Measurements from ENCODE around the gene NPAS3. TPM values are rescaled to one million over a fixed set of nuclear protein-coding genes. Genes with fewer than 3 reads are reported as not detected.

Gene NPAS3
- total RNA-seq, 4 donors from 2014 or later, result 1.5 to 12.3 (median 3.4) TPM

DNA sequence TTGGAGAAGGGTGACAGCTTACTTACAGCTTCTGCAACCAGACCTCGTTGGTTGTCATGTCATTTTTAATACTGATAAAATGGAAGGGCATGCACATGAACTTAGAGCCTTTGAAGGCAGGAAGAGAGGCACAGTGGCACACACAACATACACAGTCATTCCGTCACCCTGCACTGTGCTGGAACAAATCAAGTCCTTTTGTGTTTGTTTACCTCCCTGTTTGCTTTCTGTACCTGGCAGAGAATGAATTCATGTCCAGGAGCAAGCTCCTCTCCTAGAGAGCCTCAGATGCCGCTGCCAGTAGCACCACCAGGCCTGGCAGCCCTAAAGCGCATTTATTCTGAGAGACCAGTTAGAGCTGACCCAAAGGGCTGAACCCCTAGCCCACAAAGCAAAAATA is 551.9 kb downstream of the NPAS3 start:
- no peak for TF ChIP-seq EP300 (IDR thresholded peaks at IDR 0.05)
- TF ChIP-seq, protein P1, sequence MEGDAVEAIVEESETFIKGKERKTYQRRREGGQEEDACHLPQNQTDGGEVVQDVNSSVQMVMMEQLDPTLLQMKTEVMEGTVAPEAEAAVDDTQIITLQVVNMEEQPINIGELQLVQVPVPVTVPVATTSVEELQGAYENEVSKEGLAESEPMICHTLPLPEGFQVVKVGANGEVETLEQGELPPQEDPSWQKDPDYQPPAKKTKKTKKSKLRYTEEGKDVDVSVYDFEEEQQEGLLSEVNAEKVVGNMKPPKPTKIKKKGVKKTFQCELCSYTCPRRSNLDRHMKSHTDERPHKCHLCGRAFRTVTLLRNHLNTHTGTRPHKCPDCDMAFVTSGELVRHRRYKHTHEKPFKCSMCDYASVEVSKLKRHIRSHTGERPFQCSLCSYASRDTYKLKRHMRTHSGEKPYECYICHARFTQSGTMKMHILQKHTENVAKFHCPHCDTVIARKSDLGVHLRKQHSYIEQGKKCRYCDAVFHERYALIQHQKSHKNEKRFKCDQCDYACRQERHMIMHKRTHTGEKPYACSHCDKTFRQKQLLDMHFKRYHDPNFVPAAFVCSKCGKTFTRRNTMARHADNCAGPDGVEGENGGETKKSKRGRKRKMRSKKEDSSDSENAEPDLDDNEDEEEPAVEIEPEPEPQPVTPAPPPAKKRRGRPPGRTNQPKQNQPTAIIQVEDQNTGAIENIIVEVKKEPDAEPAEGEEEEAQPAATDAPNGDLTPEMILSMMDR (IDR thresholded peaks at IDR 0.05), result no peak
- no peak for TF ChIP-seq POLR2A (IDR thresholded peaks at IDR 0.05)
- Histone ChIP-seq H3K27ac (no peak overlapping the region), H3K9me3 (peaks cover 0 to 13% (median 0%) of the 10 kb centered on the region in 4 donors), H3K36me3 (no peaks in the 10 kb centered on the region), H3K4me3 (no peak overlapping the region), H3K4me1 (no peaks in the 10 kb centered on the region), H3K27me3 (no peaks in the 10 kb centered on the region)
- no peak for DNase-seq (ENCODE audit: low spot score in 2 of 2)
- 86 to 95% methylated on average over 4 of the region's 4 CpGs for WGBS, 2 donors

DNA sequence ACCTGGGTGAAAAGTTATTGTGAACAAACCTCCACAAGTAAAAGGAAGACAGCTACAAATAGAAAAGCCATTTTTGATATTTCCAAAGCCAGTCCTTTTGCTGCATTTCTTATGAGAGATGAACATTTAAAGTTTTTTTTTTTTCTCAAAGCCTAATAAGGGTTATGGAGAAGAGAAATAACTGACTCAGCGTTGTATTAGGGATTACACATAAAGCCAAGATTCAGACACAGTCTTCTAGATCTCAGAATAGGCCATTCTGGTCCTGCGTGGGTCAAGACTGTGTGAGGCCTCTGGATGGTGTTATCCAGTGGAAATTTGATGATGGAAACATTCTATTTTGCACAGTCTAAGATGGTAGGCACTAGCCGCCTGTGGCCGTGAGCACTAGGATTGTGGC is 552.4 kb downstream of the NPAS3 start:
- no peaks in the 10 kb centered on the region for H3K4me1 ChIP-seq
- WGBS, 2 donors, result 89% methylated on average over 4 of the region's 4 CpGs
- H3K9me3 ChIP-seq, result peaks cover 0 to 13% (median 0%) of the 10 kb centered on the region in 4 donors
- H3K4me3 ChIP-seq, result no peak overlapping the region
- DNase-seq (ENCODE audit: low spot score in 2 of 2), result no peak
- H3K36me3 ChIP-seq, result no peaks in the 10 kb centered on the region
- no peak overlapping the region for H3K27ac ChIP-seq
- no peaks in the 10 kb centered on the region for H3K27me3 ChIP-seq
- TF ChIP-seq POLR2A (IDR thresholded peaks at IDR 0.05), result no peak

DNA sequence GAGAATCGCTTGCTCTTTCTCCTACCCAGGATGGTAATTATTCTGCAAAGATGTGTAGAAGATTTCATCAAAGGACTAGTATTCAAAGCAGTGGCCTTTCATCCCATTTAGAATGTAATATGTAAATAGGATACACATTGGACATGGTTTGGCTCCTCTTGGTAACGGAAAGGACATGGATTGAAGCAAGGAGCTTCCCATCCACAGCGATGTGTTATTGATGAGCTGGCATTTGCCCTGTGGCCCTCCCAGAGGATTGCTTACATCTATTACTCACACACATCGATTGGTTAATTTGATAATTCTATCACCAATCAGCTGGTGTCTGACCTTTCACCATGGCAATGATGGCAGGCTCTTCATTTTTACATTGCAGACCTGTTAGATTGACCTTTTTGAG is 553.8 kb downstream of the NPAS3 start:
- TF ChIP-seq, protein P1 (IDR thresholded peaks at IDR 0.05), result no peak
- Histone ChIP-seq H3K4me3 (no peak overlapping the region), H3K36me3 (no peaks in the 10 kb centered on the region), H3K27ac (no peak overlapping the region), H3K27me3 (no peaks in the 10 kb centered on the region), H3K9me3 (peaks cover 0 to 17% (median 0%) of the 10 kb centered on the region in 4 donors), H3K4me1 (no peaks in the 10 kb centered on the region)
- WGBS, 2 donors, result 85 to 92% methylated on average over 4 of the region's 4 CpGs
- no peak for DNase-seq (ENCODE audit: low spot score in 2 of 2)

DNA sequence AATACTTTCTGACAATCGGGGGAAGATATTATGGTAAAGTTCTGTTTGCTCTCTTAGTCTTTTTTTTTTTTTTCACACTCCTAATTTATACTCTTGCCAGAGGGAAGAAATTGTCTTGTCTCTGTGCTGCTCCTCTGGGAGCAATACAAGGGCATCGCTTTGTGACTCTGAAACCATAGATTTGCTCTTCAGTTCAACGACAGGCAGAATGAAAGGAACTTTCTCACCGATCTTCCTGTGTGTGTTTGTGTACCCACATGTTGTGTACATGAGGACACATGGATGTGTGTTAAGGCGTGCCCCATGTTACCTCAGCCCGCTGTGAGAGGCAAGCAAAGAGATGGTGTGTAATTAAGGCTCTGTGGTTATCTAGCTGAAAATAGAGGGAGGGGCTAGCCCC is 554.6 kb downstream of the NPAS3 start:
- H3K4me3 ChIP-seq, result no peak overlapping the region
- TF ChIP-seq EP300 (IDR thresholded peaks at IDR 0.05), result no peak
- TF ChIP-seq, protein P1 (IDR thresholded peaks at IDR 0.05), result no peak
- no peak for TF ChIP-seq POLR2A (IDR thresholded peaks at IDR 0.05)
- peaks cover 0 to 18% (median 0%) of the 10 kb centered on the region in 4 donors for H3K9me3 ChIP-seq
- no peaks in the 10 kb centered on the region for H3K36me3 ChIP-seq
- no peak overlapping the region for H3K27ac ChIP-seq
- no peak for DNase-seq (ENCODE audit: low spot score in 2 of 2)
- no peaks in the 10 kb centered on the region for H3K27me3 ChIP-seq
- 48 to 58% methylated on average over 6 of the region's 6 CpGs for WGBS, 2 donors
- no peaks in the 10 kb centered on the region for H3K4me1 ChIP-seq

DNA sequence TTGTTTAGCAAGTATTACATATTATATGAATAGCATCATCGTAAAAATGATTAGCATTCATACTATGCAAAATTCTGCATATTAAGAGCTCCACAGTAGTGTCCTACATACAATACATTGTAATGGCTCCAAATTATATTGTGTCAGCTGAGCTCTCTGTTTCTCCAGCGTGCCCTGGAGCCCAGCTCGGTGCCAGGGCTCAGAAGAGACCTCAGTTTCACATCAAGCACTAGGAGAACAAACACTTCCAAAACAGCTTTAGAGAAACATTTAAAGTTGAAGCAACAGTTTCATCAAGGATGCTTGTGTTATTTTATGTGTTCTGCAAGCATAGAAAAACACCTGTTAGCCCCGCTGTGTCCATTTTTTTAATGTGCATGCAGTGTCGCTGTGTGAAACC is 555.3 kb downstream of the NPAS3 start:
- Histone ChIP-seq H3K9me3 (peaks cover 0 to 18% (median 0%) of the 10 kb centered on the region in 4 donors), H3K4me1 (no peaks in the 10 kb centered on the region), H3K27ac (no peak overlapping the region), H3K4me3 (no peak overlapping the region), H3K27me3 (no peaks in the 10 kb centered on the region), H3K36me3 (no peaks in the 10 kb centered on the region)
- TF ChIP-seq POLR2A (IDR thresholded peaks at IDR 0.05), result no peak
- no peak for TF ChIP-seq EP300 (IDR thresholded peaks at IDR 0.05)
- TF ChIP-seq, protein P1 (IDR thresholded peaks at IDR 0.05), result no peak
- WGBS, 2 donors, result 63 to 64% methylated on average over 5 of the region's 5 CpGs
- no peak for DNase-seq (ENCODE audit: low spot score in 2 of 2)

DNA sequence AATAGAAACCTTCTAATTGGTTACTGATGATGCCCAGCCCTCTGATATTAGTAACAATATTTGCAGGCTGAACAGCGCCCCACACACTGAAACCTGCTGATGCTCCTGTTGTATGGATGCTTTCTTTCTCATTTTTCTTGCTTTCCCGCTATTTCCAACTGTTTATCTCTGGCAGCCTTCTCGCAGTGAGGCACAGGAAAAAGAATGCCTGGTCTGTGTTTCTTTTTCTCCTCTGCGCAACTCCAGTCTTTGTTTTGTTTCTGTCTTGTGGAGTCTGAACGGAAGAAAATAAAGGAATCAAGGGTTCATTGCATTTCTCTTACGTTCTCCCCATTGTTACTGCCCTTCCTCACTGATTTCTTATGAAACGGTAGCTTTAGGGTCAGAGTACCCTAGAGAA is 561.0 kb downstream of the NPAS3 start:
- DNase-seq (ENCODE audit: low spot score in 2 of 2), result no peak
- no peak overlapping the region for H3K27ac ChIP-seq
- H3K36me3 ChIP-seq, result no peaks in the 10 kb centered on the region
- H3K9me3 ChIP-seq, result peaks cover 0 to 13% (median 0%) of the 10 kb centered on the region in 4 donors
- H3K4me3 ChIP-seq, result no peak overlapping the region
- no peaks in the 10 kb centered on the region for H3K27me3 ChIP-seq
- TF ChIP-seq, protein P1 (IDR thresholded peaks at IDR 0.05), result no peak
- TF ChIP-seq EP300 (IDR thresholded peaks at IDR 0.05), result no peak
- TF ChIP-seq POLR2A (IDR thresholded peaks at IDR 0.05), result no peak
- 27 to 32% methylated on average over 7 of the region's 7 CpGs for WGBS, 2 donors
- peaks cover 0 to 6% (median 0%) of the 10 kb centered on the region in 4 donors for H3K4me1 ChIP-seq

All from tibial nerve (tissue), 4 donors.